Activated T-helper 1 cell treated with Interleukin-2 at 50 U/mL for 16 hours (primary cell): ENCODE measurements around the gene FBXO27.
"Not testable (repeated sequence)": the region's sequence is repeated elsewhere in the genome, so short reads cannot be mapped to it uniquely, and the experiment has no call there.

Experiments
- DNase-seq: peaks from one replicate; pipeline ENCODE4 v3.0.0-alpha.2; 2020; ENCODE audit warnings: low read depth

FBXO27 gene

DNA sequence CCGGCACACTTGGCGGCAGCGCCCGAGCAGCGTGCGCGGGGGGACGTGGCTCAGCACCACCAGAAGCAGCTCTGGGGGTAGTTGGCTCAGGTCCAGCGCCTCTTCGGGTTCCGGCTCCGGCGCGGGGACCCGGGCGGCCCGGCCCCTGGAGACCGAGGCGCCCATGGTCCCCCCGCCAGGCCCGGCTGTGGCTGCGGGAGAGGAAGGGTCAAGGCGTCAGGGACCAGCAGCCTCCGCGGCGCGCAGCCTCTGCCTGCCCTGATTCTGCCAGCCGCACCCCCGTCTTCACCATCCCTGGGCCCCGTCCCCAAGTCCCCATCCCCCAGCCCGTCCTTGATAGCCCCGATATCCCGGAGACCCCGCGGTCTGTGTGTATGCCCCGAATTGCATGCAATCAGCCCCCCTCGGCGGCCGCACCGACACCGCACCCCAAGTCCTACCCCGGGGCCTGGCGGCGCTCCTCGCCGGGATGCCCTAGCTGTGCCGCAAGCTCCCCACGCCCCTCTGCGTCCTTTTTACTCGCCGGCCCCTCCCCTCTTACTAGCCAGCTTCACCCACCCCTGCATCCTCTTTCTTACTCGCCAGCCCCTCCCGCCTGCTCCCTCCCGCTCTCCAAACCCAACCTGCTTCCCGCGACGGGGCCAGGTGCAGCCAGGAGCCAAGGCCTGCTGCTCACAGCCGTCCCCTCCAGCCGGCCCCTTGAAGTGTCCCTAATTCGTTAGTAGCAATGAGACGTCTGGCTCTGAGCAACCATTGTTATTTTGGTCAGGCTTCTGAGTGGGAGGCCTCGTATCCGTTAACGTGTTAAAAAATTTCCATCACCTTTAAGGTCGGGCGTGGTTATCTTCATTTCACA lies at the start of gene FBXO27:
Gene FBXO27 (minus strand): TSS at position 487 of the 856 bp plus-strand sequence. CDS start 322 bp downstream, at position 165.
- no peak for DNase-seq

DNA sequence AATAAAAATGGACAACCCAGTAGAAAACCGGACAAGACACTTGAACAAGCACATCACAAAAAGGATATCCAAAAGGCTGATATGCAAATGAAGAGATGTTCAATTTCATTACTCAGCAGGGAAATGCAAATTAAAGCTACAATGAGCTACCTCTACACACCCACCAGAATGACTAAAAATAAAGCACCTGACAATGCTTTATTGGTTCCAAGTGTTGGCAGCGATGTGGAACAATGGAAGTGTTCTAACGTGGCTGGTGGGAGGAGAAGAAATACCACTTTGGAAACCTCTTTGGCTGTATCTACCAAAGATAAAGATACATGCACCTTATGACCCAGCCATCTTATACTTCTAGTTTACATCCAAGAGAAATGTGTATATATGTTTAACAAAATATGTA lies 48.1 kb upstream of the FBXO27 start:
- DNase-seq, result no peak

GRCh38 chr19:39078436-39079200 lies 46.3 kb upstream of the FBXO27 start:
- DNase-seq, result no peak

- no peak for DNase-seq
Measured at GRCh38 chr19:39077323-39077722, 45.0 kb upstream of the FBXO27 start.

- no peak for DNase-seq
Measured at GRCh38 chr19:39074942-39075341, 42.6 kb upstream of the FBXO27 start.

DNA sequence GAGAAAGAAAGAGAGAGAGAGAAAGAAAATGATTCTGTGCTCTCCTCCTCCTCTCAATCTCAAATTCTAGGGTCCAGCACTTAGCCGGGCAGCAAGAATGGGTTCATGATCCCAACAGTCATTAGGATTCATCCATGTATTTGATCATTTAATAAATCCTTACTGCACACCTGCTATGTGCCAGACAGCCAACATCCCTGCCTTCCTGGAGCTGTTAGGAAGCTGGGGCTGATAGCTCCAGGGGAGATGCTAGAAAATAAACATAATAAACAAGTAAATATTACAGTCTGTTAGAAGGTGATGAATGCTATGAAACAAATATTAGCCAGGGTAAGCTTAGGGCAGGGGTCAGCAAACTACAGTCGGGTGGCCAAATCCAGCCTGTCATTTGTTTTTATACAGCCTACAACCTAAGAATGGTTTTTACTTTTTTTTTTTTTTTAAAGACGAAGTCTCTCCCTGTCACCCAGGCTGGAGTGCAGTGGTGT lies 41.9 kb upstream of the FBXO27 start:
- no peak for DNase-seq

GRCh38 chr19:39070888-39071287 lies 38.5 kb upstream of the FBXO27 start:
- no peak for DNase-seq

GRCh38 chr19:39068259-39068658 lies 35.9 kb upstream of the FBXO27 start:
- not testable (repeated sequence) for DNase-seq

- DNase-seq, result no peak
Measured at GRCh38 chr19:39067104-39067503, 34.8 kb upstream of the FBXO27 start.

GRCh38 chr19:39065928-39066327 lies 33.6 kb upstream of the FBXO27 start:
- DNase-seq, result no peak

GRCh38 chr19:39064405-39064804 lies 32.1 kb upstream of the FBXO27 start:
- DNase-seq, result no peak

DNA sequence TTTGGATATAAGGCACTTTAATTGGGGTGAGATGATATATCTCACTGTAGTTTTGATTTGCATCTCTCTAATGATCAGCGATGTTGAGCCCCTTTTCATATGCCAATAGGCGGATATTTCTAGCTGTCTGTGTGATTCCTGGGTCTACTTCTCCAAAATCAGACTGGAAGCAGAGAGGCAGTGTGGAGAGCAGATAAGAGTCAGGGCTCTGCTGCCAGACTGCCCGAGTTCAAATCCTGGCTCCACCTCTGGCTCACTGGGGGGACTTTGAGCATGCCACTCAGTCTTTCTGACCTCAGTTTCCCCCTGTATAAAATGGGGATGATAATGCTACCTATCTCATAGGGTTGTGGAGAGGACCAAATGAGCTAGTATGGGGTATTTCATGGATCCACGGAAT lies 27.8 kb upstream of the FBXO27 start:
- DNase-seq, result no peak

GRCh38 chr19:39059302-39059701 lies 27.0 kb upstream of the FBXO27 start:
- no peak for DNase-seq

- no peak for DNase-seq
Measured at GRCh38 chr19:39057615-39058014, 25.3 kb upstream of the FBXO27 start.

DNA sequence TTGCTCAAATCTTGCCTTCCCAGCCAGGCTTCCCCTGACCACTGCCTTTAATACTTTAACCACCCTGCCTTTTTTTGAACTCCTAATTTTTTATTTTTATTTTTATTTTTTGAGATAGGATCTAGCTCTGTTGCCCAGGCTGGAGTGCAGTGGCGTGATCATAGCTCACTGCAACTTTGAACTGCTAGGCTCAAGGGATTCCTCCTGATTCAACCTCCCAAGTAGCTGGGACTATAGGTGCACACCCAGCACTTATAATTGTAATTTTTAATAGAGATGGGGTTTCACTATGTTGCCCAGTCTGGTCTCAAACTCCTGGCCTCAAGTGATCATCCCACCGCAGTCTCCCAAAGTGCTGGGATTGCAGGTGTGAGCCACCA lies 21.7 kb upstream of the FBXO27 start:
- DNase-seq, result no peak

GRCh38 chr19:39053276-39054090 lies 21.1 kb upstream of the FBXO27 start:
- no peak for DNase-seq

- no peak for DNase-seq
Measured at GRCh38 chr19:39052846-39053245, 20.5 kb upstream of the FBXO27 start.

DNA sequence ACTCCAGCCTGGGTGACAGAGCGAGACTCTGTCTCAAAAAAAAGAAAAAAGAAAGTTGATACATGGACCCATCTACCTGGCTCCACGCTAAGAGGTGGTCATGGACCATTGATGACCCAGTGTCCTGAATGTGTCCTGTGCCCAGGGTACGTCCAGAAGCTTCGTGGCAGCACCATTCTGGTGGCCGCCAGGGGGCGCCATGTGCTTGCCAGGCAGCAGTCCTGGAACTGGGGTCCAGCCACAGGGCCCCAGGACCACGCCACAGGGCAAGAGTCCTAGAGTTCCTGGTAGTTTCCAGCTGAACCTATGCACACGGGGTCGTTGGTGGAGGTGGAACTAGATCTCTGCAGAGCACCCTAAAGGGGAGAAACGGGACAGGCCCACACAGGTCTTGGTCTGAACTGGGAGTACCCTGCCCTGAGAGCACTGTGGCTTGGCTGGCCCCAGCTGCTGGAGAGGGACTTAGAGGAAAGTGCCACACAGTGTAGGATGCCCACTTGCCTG lies 19.9 kb upstream of the FBXO27 start:
- DNase-seq, result peak; percentile 50

- DNase-seq, result no peak
Measured at GRCh38 chr19:39047073-39047472, 14.7 kb upstream of the FBXO27 start.

GRCh38 chr19:39046037-39046821 lies 13.9 kb upstream of the FBXO27 start:
- no peak for DNase-seq

- no peak for DNase-seq
Measured at GRCh38 chr19:39045506-39045905, 13.2 kb upstream of the FBXO27 start.
